ENCODE results near the gene POFUT2.

The POFUT2 gene

DNA sequence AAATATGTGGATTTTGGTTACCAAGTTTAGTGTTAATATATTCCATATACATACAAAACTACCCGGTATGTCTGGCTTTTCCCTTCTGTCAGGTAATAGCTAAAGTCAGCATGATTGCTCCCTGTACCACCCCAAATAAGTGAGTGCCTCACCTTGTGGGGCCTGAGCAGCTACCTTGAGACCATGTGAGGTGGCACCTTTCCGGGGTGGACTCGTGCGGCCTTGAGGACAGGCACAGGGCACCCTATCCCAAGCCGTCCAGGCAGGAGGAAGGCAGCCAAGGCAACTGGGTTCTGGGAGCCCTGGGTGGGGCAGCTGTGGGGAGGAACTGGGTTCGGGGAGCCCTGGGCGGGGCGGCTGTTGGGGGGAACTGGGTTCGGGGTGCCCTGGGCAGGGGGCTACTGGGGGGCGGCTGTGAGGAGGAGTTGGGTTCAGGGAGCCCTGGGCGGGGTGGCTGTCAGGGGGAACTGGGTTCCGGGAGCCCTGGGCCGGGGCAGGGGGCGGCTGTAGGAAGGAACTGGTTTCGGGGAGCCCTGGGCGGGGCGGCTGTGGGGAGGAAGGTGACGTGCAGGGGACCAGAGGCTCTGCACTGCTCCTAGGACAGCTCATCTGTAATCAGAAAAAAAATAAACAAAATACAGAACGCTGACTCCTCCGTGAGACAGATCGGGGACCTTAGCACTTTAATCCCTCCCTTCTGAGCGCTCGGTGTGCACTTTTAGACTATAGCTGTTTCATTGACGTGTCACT is 63.3 kb downstream of the POFUT2 start:
- H3K27ac ChIP-seq (ENCODE audit: low read depth, low read length, poor library complexity, severe bottlenecking) = no peak overlapping the region

DNA sequence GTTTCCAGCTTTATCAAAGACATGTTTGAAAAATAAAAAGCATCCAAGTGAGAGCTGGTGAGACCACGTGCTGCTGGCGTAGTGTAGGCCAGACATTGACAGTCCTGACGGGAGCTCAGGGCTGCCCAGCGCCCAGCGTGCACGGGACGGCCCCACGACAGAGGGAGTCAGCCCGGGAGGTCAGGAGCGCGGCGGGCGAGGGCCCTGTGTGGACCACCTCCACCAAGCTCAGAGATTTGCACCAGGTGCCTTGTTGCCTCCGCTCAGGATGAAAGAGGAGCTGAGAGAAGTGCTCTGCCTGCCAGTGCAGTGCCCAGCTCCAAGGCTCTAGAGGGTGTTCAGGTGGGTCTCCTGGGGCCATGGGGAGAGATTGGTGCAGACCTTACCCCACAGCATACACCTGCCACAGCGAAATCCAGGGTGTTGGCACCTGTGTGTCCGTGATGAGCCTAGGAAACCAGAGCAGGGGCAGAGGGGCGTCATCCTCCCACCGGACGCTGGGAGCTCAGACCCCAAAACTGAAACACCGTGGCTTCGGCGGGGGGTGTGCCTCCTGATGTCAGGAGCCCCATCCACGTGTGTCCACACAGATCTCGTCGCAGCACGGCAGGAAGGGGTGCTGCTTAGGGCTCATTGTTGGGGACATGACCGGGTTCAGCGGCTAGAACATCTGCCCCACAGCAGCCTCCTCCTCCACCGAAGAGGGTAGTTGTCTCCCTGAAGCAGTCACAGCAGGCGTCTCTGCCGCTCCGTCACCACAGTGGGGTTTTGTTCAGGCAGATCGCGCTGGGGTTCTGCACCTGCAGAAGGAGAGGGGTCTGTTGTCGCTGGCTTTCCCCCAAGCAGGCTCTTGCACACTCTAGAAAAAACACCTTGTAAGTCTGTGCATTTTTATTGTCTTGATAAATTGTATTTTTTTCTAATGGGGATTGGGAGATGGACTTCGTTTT is 64.2 kb downstream of the POFUT2 start:
- H4K20me1 ChIP-seq (ENCODE audit: insufficient read depth, low read length) = no peaks in the 10 kb centered on the region
- H3K4me2 ChIP-seq (ENCODE audit: low read length) = no peak overlapping the region
- peaks cover 6% of the 10 kb centered on the region for H3K4me1 ChIP-seq (ENCODE audit: insufficient read depth, low read length, severe bottlenecking)
- H3K4me3 ChIP-seq (ENCODE audit: low read depth, low read length, poor library complexity, severe bottlenecking) = no peak overlapping the region
- H2AFZ ChIP-seq (ENCODE audit: low read length) = no peak overlapping the region
- no peaks in the 10 kb centered on the region for H3K79me2 ChIP-seq (ENCODE audit: insufficient read depth, low read length)
- no peak overlapping the region for H3K9ac ChIP-seq (ENCODE audit: low read length)
- no peaks in the 10 kb centered on the region for H3K9me2 ChIP-seq (ENCODE audit: low read depth, low read length)
- no peak for TF ChIP-seq EZH2 (IDR thresholded peaks at IDR 0.05; ENCODE audit: borderline replicate concordance, low read length)
- TF ChIP-seq, protein P1, sequence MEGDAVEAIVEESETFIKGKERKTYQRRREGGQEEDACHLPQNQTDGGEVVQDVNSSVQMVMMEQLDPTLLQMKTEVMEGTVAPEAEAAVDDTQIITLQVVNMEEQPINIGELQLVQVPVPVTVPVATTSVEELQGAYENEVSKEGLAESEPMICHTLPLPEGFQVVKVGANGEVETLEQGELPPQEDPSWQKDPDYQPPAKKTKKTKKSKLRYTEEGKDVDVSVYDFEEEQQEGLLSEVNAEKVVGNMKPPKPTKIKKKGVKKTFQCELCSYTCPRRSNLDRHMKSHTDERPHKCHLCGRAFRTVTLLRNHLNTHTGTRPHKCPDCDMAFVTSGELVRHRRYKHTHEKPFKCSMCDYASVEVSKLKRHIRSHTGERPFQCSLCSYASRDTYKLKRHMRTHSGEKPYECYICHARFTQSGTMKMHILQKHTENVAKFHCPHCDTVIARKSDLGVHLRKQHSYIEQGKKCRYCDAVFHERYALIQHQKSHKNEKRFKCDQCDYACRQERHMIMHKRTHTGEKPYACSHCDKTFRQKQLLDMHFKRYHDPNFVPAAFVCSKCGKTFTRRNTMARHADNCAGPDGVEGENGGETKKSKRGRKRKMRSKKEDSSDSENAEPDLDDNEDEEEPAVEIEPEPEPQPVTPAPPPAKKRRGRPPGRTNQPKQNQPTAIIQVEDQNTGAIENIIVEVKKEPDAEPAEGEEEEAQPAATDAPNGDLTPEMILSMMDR (IDR thresholded peaks at IDR 0.05; ENCODE audit: low read length) = no peak
- H3K27ac ChIP-seq (ENCODE audit: low read depth, low read length, poor library complexity, severe bottlenecking) = no peak overlapping the region
- no peaks in the 10 kb centered on the region; the same call in none of the 2 replicates for H3K27me3 ChIP-seq (ENCODE audit: insufficient read depth, low read length)
- no peaks in the 10 kb centered on the region for H3K9me3 ChIP-seq (ENCODE audit: low read length)
- H3K36me3 ChIP-seq (ENCODE audit: insufficient read depth, low read length) = no peaks in the 10 kb centered on the region
- H3F3A ChIP-seq (ENCODE audit: insufficient read depth, low read length) = no peaks in the 10 kb centered on the region

More for the DNA sequence above, 63.3 kb downstream of the POFUT2 start:
- Histone ChIP-seq H4K20me1 (ENCODE audit: insufficient read depth, low read length) (no peaks in the 10 kb centered on the region), H3K9me3 (ENCODE audit: low read length) (no peaks in the 10 kb centered on the region), H3K4me1 (ENCODE audit: insufficient read depth, low read length, severe bottlenecking) (peaks cover 6% of the 10 kb centered on the region), H3K4me3 (ENCODE audit: low read depth, low read length, poor library complexity, severe bottlenecking) (no peak overlapping the region), H2AFZ (ENCODE audit: low read length) (no peak overlapping the region), H3F3A (ENCODE audit: insufficient read depth, low read length) (no peaks in the 10 kb centered on the region), H3K27me3 (ENCODE audit: insufficient read depth, low read length) (no peaks in the 10 kb centered on the region; the same call in none of the 2 replicates), H3K36me3 (ENCODE audit: insufficient read depth, low read length) (no peaks in the 10 kb centered on the region), H3K4me2 (ENCODE audit: low read length) (no peak overlapping the region), H3K9ac (ENCODE audit: low read length) (no peak overlapping the region), H3K9me2 (ENCODE audit: low read depth, low read length) (no peaks in the 10 kb centered on the region), H3K79me2 (ENCODE audit: insufficient read depth, low read length) (no peaks in the 10 kb centered on the region)
- TF ChIP-seq, protein P1 (IDR thresholded peaks at IDR 0.05; ENCODE audit: low read length) = no peak
- TF ChIP-seq EZH2 (IDR thresholded peaks at IDR 0.05; ENCODE audit: borderline replicate concordance, low read length) = no peak

DNA sequence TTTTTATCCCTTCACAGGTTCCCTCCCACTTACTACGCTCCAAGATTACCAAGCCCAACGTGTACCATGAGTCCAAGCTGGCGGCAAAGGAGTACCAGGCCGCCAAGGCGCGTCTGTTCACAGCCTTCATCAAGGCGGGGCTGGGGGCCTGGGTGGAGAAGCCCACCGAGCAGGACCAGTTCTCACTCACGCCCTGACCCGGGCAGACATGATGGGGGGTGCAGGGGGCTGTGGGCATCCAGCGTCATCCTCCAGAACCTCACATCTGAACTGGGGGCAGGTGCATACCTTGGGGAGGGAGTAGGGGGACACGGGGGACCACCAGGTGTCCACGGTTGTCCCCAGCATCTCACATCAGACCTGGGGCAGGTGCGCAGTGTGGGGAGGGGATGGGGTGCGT is 65.7 kb downstream of the POFUT2 start:
- no peak overlapping the region for H2AFZ ChIP-seq (ENCODE audit: low read length)
- no peaks in the 10 kb centered on the region; the same call in none of the 2 replicates for H3K27me3 ChIP-seq (ENCODE audit: insufficient read depth, low read length)
- no peak overlapping the region for H3K4me3 ChIP-seq (ENCODE audit: low read depth, low read length, poor library complexity, severe bottlenecking)
- peaks cover 6% of the 10 kb centered on the region for H3K4me1 ChIP-seq (ENCODE audit: insufficient read depth, low read length, severe bottlenecking)
- TF ChIP-seq, protein P1 (IDR thresholded peaks at IDR 0.05; ENCODE audit: low read length) = no peak
- TF ChIP-seq EZH2 (IDR thresholded peaks at IDR 0.05; ENCODE audit: borderline replicate concordance, low read length) = no peak
- H3K9me2 ChIP-seq (ENCODE audit: low read depth, low read length) = no peaks in the 10 kb centered on the region
- no peaks in the 10 kb centered on the region for H3F3A ChIP-seq (ENCODE audit: insufficient read depth, low read length)
- no peaks in the 10 kb centered on the region for H4K20me1 ChIP-seq (ENCODE audit: insufficient read depth, low read length)
- H3K9ac ChIP-seq (ENCODE audit: low read length) = no peak overlapping the region
- no peaks in the 10 kb centered on the region for H3K36me3 ChIP-seq (ENCODE audit: insufficient read depth, low read length)
- H3K79me2 ChIP-seq (ENCODE audit: insufficient read depth, low read length) = no peaks in the 10 kb centered on the region
- no peak overlapping the region for H3K27ac ChIP-seq (ENCODE audit: low read depth, low read length, poor library complexity, severe bottlenecking)
- no peaks in the 10 kb centered on the region for H3K9me3 ChIP-seq (ENCODE audit: low read length)
- H3K4me2 ChIP-seq (ENCODE audit: low read length) = no peak overlapping the region

Measured in OCI-LY1 (cell line).